ENCODE measurements around the gene INTS11.

GRCh38 chr1:1273512-1274298 lies 50.8 kb downstream of the INTS11 start, which contains the start of gene UBE2J2:
- TF ChIP-seq POLR2AphosphoS5 (IDR thresholded peaks at IDR 0.05; ENCODE audit: low read length) = 0 out of 2 replicates have a peak, but pooled peaks have one; percentile 50
- TF ChIP-seq IKZF2 (IDR thresholded peaks at IDR 0.05) = no peak
- TF ChIP-seq YY1 (IDR thresholded peaks at IDR 0.05; ENCODE audit: low read depth, low read length) = peak; percentile 98
- no peak; a peak in 1 of 6 replicates for TF ChIP-seq CTCF (IDR thresholded peaks at IDR 0.05 in 2 of 3, conservative IDR thresholded peaks at IDR 0.05 in 1 of 3; ENCODE audit: control insufficient read depth in 2 of 3, extremely low read depth in 1 of 3, insufficient read depth in 1 of 3, low read depth in 3 of 3, low read length in 3 of 3)
- TF ChIP-seq SUPT20H (IDR thresholded peaks at IDR 0.05; ENCODE audit: borderline replicate concordance, control insufficient read depth, low read depth, low read length) = no peak
- TF ChIP-seq RFX5 (IDR thresholded peaks at IDR 0.05; ENCODE audit: low read depth, low read length) = no peak
